Measurements from ENCODE around the gene SLC52A3. TPM values are rescaled to one million over a fixed set of nuclear protein-coding genes. Genes with fewer than 3 reads are reported as not detected.

The SLC52A3 gene
- total RNA-seq, 1 experiment from 2014 or later: 4.2 TPM

DNA sequence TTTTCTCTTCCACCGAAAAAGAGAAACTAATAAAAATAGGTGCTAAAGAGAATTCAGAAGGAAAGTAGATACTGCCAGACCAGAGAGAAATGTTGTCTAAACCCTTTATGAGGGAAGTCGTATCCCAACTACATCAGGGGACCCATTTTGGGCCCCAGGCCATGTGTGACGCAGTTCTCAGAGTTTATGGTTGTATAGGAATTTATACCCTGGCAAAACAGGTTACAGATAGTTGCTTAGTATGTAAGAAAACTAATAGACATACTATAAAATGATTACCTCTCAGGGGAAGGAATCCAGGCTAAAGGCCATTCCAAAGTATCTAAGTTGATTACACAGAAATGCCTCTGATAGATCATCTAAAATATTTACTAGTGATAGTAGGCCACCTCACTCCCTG is 28.6 kb upstream of the SLC52A3 start:
- no peak for ATAC-seq
- H3K4me1 ChIP-seq (ENCODE audit: insufficient read depth, low read length): no peaks in the 10 kb centered on the region
- H3K36me3 ChIP-seq (ENCODE audit: low read depth, low read length): no peaks in the 10 kb centered on the region
- no peak overlapping the region for H3K9ac ChIP-seq (ENCODE audit: low read length)
- no peak overlapping the region for H3K4me3 ChIP-seq (ENCODE audit: low read length)
- DNase-seq: peak; percentile 33
- ChIA-PET POLR2A (ENCODE audit: unreplicated experiment) (no interaction called here), CTCF (no interaction called here)
- no peak overlapping the region for H3K27ac ChIP-seq (ENCODE audit: low read length)
- H4K20me1 ChIP-seq (ENCODE audit: low read length): no peaks in the 10 kb centered on the region
- no TSS peak for BruUV-seq (replicated peaks)
- H3F3A ChIP-seq (ENCODE audit: low read length, unreplicated experiment): no peaks in the 10 kb centered on the region
- H3K79me2 ChIP-seq (ENCODE audit: low read length): no peaks in the 10 kb centered on the region
- H3K9me3 ChIP-seq (ENCODE audit: low read length): no peaks in the 10 kb centered on the region
- H3K9me2 ChIP-seq (replicated peaks; ENCODE audit: low read length): no peaks in the 10 kb centered on the region
- no peak overlapping the region for H3K4me2 ChIP-seq (ENCODE audit: low read length)
- intact Hi-C loops (cut with micrococcal nuclease): no loop called here
- peaks cover 56% of the 10 kb centered on the region for H3K27me3 ChIP-seq (ENCODE audit: low read length)
- no peak for TF ChIP-seq CTCF (conservative IDR thresholded peaks at IDR 0.05; ENCODE audit: low read depth, low read length)
- no peak for TF ChIP-seq EZH2phosphoT487 (IDR thresholded peaks at IDR 0.05; ENCODE audit: borderline replicate concordance, low read length)
- TF ChIP-seq EZH2 (IDR thresholded peaks at IDR 0.05; ENCODE audit: low read length, unreplicated experiment): no peak
- H2AFZ ChIP-seq (ENCODE audit: low read length): no peak overlapping the region

GRCh38 chr20:792248-792647 is 23.9 kb upstream of the SLC52A3 start:
- DNase-seq: no peak
- ChIA-PET CTCF (no interaction called here), POLR2A (ENCODE audit: unreplicated experiment) (no interaction called here)
- Histone ChIP-seq H3K4me2 (ENCODE audit: low read length) (no peak overlapping the region), H3K9me2 (replicated peaks; ENCODE audit: low read length) (no peaks in the 10 kb centered on the region), H3F3A (ENCODE audit: low read length, unreplicated experiment) (no peaks in the 10 kb centered on the region), H3K27me3 (ENCODE audit: low read length) (peaks cover 88% of the 10 kb centered on the region), H3K4me1 (ENCODE audit: insufficient read depth, low read length) (no peaks in the 10 kb centered on the region), H3K9ac (ENCODE audit: low read length) (no peak overlapping the region), H3K36me3 (ENCODE audit: low read depth, low read length) (no peaks in the 10 kb centered on the region), H2AFZ (ENCODE audit: low read length) (no peak overlapping the region), H3K4me3 (ENCODE audit: low read length) (no peak overlapping the region), H3K9me3 (ENCODE audit: low read length) (no peaks in the 10 kb centered on the region), H3K79me2 (ENCODE audit: low read length) (no peaks in the 10 kb centered on the region), H4K20me1 (ENCODE audit: low read length) (no peaks in the 10 kb centered on the region), H3K27ac (ENCODE audit: low read length) (no peak overlapping the region)
- TF ChIP-seq EZH2 (IDR thresholded peaks at IDR 0.05; ENCODE audit: low read length, unreplicated experiment): no peak
- TF ChIP-seq CTCF (conservative IDR thresholded peaks at IDR 0.05; ENCODE audit: low read depth, low read length): no peak
- no peak for TF ChIP-seq EZH2phosphoT487 (IDR thresholded peaks at IDR 0.05; ENCODE audit: borderline replicate concordance, low read length)
- no TSS peak for BruUV-seq (replicated peaks)
- no peak for ATAC-seq
- intact Hi-C loops (cut with micrococcal nuclease): no loop called here

- no TSS peak for BruUV-seq (replicated peaks)
- POLR2A ChIA-PET (ENCODE audit: unreplicated experiment): no interaction called here
- Histone ChIP-seq H3F3A (ENCODE audit: low read length, unreplicated experiment) (no peaks in the 10 kb centered on the region), H4K20me1 (ENCODE audit: low read length) (no peaks in the 10 kb centered on the region), H3K36me3 (ENCODE audit: low read depth, low read length) (no peaks in the 10 kb centered on the region), H3K4me1 (ENCODE audit: insufficient read depth, low read length) (no peaks in the 10 kb centered on the region), H3K27ac (ENCODE audit: low read length) (no peak overlapping the region), H3K4me3 (ENCODE audit: low read length) (no peak overlapping the region), H3K9ac (ENCODE audit: low read length) (no peak overlapping the region), H3K27me3 (ENCODE audit: low read length) (peaks cover 87% of the 10 kb centered on the region), H3K4me2 (ENCODE audit: low read length) (no peak overlapping the region), H3K9me2 (replicated peaks; ENCODE audit: low read length) (no peaks in the 10 kb centered on the region), H3K9me3 (ENCODE audit: low read length) (no peaks in the 10 kb centered on the region), H3K79me2 (ENCODE audit: low read length) (no peaks in the 10 kb centered on the region), H2AFZ (ENCODE audit: low read length) (no peak overlapping the region)
- TF ChIP-seq EZH2phosphoT487 (IDR thresholded peaks at IDR 0.05; ENCODE audit: borderline replicate concordance, low read length) (no peak), EZH2 (IDR thresholded peaks at IDR 0.05; ENCODE audit: low read length, unreplicated experiment) (no peak), CTCF (conservative IDR thresholded peaks at IDR 0.05; ENCODE audit: low read depth, low read length) (no peak)
- intact Hi-C loops (cut with micrococcal nuclease): no loop called here
- CTCF ChIA-PET: no interaction called here
- DNase-seq (no peak), ATAC-seq (no peak)
These were observed 22.8 kb upstream of the SLC52A3 start for GRCh38 chr20:791056-791455.

Measured in PC-3 (cell line).